GM18526 (cell line): Measurements from ENCODE around the gene TSPY2.
"Not testable (repeated sequence)": the region's sequence is repeated elsewhere in the genome, so short reads cannot be mapped to it uniquely, and the experiment has no call there.

Experiments
- POLR2A ChIP-seq: IDR thresholded peaks from 3 replicates; pipeline ENCODE4 v1.6.1; 2011; ENCODE audit not compliant: insufficient read length; ENCODE audit errors: extremely low read depth

The TSPY2 gene

GRCh38 chrY:6245923-6246322, at the start of gene TSPY2:
Gene TSPY2, plus strand, starts transcription at chrY:6246223. Its CDS starts 46 bp downstream, at chrY:6246269.
- TF ChIP-seq POLR2A, result not testable (repeated sequence)
